IPS-18c (cell line): ENCODE measurements around the gene ZCCHC14.

ENCODE experiments used
- H3K4me3 ChIP-seq: 2 replicates; pipeline ENCODE4 v1.7.0; 2013; ENCODE audit warnings: low read depth, mild to moderate bottlenecking, low read length, moderate library complexity; ENCODE audit not compliant: insufficient read depth
- H3K9me3 ChIP-seq: one replicate; pipeline ENCODE4 v1.6.1; 2013; ENCODE audit warnings: mild to moderate bottlenecking, low read length, moderate library complexity; ENCODE audit not compliant: control insufficient read depth, insufficient read depth

ZCCHC14 gene

GRCh38 chr16:87457709-87458423 lies 35.0 kb downstream of the ZCCHC14 start:
- Histone ChIP-seq H3K9me3 (no peaks in the 10 kb centered on the region), H3K4me3 (no peak overlapping the region)

- no peak overlapping the region for H3K4me3 ChIP-seq
- no peaks in the 10 kb centered on the region for H3K9me3 ChIP-seq
These were observed 35.7 kb downstream of the ZCCHC14 start for GRCh38 chr16:87457061-87457611.

- H3K4me3 ChIP-seq = no peak overlapping the region
- H3K9me3 ChIP-seq = no peaks in the 10 kb centered on the region
These were observed 38.4 kb downstream of the ZCCHC14 start for GRCh38 chr16:87454391-87454790.

- Histone ChIP-seq H3K4me3 (no peak overlapping the region), H3K9me3 (no peaks in the 10 kb centered on the region)
These were observed 39.5 kb downstream of the ZCCHC14 start for GRCh38 chr16:87453326-87453725.

- Histone ChIP-seq H3K4me3 (no peak overlapping the region), H3K9me3 (no peaks in the 10 kb centered on the region)
These were observed 41.1 kb downstream of the ZCCHC14 start for GRCh38 chr16:87451563-87452210.

- no peaks in the 10 kb centered on the region for H3K9me3 ChIP-seq
- no peak overlapping the region for H3K4me3 ChIP-seq
These were observed 44.0 kb downstream of the ZCCHC14 start for GRCh38 chr16:87448866-87449265.

- Histone ChIP-seq H3K9me3 (no peaks in the 10 kb centered on the region), H3K4me3 (no peak overlapping the region)
These were observed 45.5 kb downstream of the ZCCHC14 start for GRCh38 chr16:87447323-87447722.

- Histone ChIP-seq H3K4me3 (no peak overlapping the region), H3K9me3 (no peaks in the 10 kb centered on the region)
These were observed 46.3 kb downstream of the ZCCHC14 start for GRCh38 chr16:87446479-87446878.

- no peak overlapping the region for H3K4me3 ChIP-seq
- no peaks in the 10 kb centered on the region for H3K9me3 ChIP-seq
These were observed 47.3 kb downstream of the ZCCHC14 start for GRCh38 chr16:87445486-87445885.

GRCh38 chr16:87443964-87444363 lies 48.9 kb downstream of the ZCCHC14 start:
- no peaks in the 10 kb centered on the region for H3K9me3 ChIP-seq
- no peak overlapping the region for H3K4me3 ChIP-seq

- no peaks in the 10 kb centered on the region for H3K9me3 ChIP-seq
- no peak overlapping the region for H3K4me3 ChIP-seq
These were observed 49.8 kb downstream of the ZCCHC14 start for GRCh38 chr16:87443016-87443415.

- Histone ChIP-seq H3K9me3 (no peaks in the 10 kb centered on the region), H3K4me3 (no peak overlapping the region)
These were observed 50.2 kb downstream of the ZCCHC14 start for GRCh38 chr16:87442581-87442966.

- no peak overlapping the region for H3K4me3 ChIP-seq
- no peaks in the 10 kb centered on the region for H3K9me3 ChIP-seq
These were observed 50.8 kb downstream of the ZCCHC14 start for GRCh38 chr16:87441886-87442580.

- Histone ChIP-seq H3K4me3 (no peak overlapping the region), H3K9me3 (no peaks in the 10 kb centered on the region)
These were observed 52.9 kb downstream of the ZCCHC14 start for GRCh38 chr16:87439926-87440325.

- Histone ChIP-seq H3K4me3 (no peak overlapping the region), H3K9me3 (no peaks in the 10 kb centered on the region)
These were observed 54.2 kb downstream of the ZCCHC14 start for GRCh38 chr16:87438611-87438985.

GRCh38 chr16:87437911-87438610 lies 54.8 kb downstream of the ZCCHC14 start:
- Histone ChIP-seq H3K4me3 (no peak overlapping the region), H3K9me3 (no peaks in the 10 kb centered on the region)

- Histone ChIP-seq H3K4me3 (no peak overlapping the region), H3K9me3 (no peaks in the 10 kb centered on the region)
These were observed 55.5 kb downstream of the ZCCHC14 start for GRCh38 chr16:87437327-87437726.
